C4-2B (cell line): ENCODE data around the gene BRD3.

Experiments used
- H3K27ac ChIP-seq: fragments of 450-650 bp; 2 replicates; pipeline ENCODE4 v1.5.1; 2017
- CTCF ChIP-seq: fragments of 450-650 bp; conservative IDR thresholded peaks from 2 replicates; pipeline ENCODE4 v1.5.1; 2017; ENCODE audit warnings: mild to moderate bottlenecking
- ZFX ChIP-seq: fragments of 450-650 bp; IDR thresholded peaks from 2 replicates; pipeline ENCODE4 v1.6.1; 2017

Gene BRD3

DNA sequence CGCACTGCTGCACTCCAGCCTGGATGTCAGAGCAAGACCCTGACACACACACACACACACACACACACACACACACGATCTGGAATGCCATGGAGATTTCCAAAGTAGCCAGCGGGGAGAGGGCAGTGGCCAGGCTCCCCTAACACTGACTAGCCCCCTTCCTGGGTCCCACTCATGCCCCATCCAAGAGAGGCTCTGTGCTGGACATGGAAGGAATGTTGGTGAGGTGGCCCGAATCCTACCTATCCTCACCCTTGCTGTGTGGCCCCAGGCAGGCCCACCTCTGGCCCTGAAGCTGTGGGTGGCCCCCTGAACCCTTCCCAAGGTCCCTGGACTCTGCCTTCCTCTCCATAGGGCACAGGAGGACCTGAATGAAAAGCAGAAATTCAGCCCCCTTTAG is 7.3 kb downstream of the BRD3 start:
- TF ChIP-seq ZFX = no peak
- no peak for TF ChIP-seq CTCF
- H3K27ac ChIP-seq = no peak overlapping the region

DNA sequence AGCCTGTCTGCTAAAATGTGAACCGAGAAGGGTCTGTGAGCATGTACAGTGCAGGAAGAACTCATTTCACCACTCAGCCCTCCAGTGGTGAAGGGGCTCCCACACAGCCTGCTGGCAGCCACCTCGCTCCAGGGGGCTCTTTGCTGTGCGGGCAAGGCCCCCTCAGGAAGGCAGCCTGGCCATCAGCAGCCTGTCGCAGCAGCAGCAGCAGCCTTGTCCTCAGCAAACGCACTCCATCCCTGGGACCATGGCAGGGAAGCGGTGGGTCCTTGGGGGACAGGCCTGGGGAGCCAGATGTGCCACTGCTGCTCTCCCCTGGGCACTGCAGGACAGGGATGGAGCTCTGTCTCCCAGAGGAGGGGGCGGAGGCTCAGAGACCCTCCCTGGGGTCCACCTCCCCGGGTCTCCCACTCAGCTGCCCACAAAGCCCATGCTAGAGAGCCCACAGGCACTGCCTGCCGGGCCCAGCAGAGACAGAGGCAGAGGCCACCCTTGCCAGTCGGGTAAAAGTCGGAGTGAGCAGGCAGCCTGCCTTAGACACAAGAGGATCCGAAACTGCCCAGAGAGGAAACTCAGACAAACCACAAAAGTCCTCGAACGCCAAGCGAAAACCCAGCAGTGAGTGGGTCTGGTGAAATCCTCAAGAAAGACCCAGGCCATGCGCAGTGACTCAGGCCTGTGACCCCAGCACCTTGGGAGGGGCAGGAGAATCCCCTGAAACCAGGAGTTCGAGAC is 8.0 kb downstream of the BRD3 start:
- no peak overlapping the region for H3K27ac ChIP-seq
- no peak for TF ChIP-seq ZFX
- TF ChIP-seq CTCF = no peak

DNA sequence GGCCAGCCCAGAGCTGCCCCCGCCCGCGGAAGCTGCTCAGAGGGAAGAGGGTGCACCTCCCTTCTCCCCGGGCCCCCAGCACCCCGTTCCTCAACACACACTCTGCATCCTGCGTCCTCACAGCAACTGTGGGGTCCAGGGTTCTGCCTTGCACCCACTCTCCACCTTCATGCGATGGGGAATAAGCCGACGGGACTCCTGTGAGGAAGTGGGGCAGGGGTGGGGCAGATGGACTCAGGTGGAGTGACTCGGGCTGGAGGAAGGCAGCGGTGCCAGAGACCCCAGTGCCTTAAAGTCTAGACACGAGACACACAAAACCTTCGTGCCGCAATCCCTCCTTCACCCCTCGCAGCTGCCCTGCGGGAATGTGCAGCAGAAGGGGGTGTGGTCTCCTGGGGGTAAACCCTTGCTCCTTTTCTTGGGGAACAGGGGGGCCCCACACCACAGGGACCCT is 8.6 kb downstream of the BRD3 start:
- no peak overlapping the region for H3K27ac ChIP-seq
- TF ChIP-seq CTCF (no peak), ZFX (no peak)

- H3K27ac ChIP-seq = no peak overlapping the region
- TF ChIP-seq CTCF (no peak), ZFX (no peak)
Measured at GRCh38 chr9:134058716-134059115, 9.1 kb downstream of the BRD3 start.

GRCh38 chr9:134057751-134058701 is 9.8 kb downstream of the BRD3 start:
- H3K27ac ChIP-seq = no peak overlapping the region

GRCh38 chr9:134057307-134057657 is 10.5 kb downstream of the BRD3 start:
- no peak for TF ChIP-seq ZFX
- TF ChIP-seq CTCF = no peak
- no peak overlapping the region for H3K27ac ChIP-seq

More at GRCh38 chr9:134057751-134058701, 9.8 kb downstream of the BRD3 start:
- TF ChIP-seq CTCF (no peak), ZFX (no peak)
